Keratinocyte (primary cell): ENCODE results near the gene CRTC2.

Experiments
- EZH2 ChIP-seq: IDR thresholded peaks from one replicate; pipeline ENCODE4 v1.6.1; 2012; ENCODE audit warnings: inconsistent platforms, mild to moderate bottlenecking, low read length, moderate library complexity
- TF ChIP-seq, protein P1 (sequence below), 3 experiments: IDR thresholded peaks in 1 of 3; conservative IDR thresholded peaks in 1 of 3; optimal IDR thresholded peaks in 1 of 3; 2 replicates in 2 of 3; 3 replicates in 1 of 3; pipeline versions ENCODE3 to v1.5.1; 2011; ENCODE audit warnings: low read length in 3 of 3, mild to moderate bottlenecking in 3 of 3, moderate library complexity in 2 of 3, control low read depth in 1 of 3, inconsistent platforms in 1 of 3; ENCODE audit not compliant: insufficient read depth in 2 of 3; ENCODE audit errors: extremely low read depth in 1 of 3

GRCh38 chr1:153968000-153968363 is 9.6 kb upstream of the CRTC2 start:
- TF ChIP-seq, protein P1, sequence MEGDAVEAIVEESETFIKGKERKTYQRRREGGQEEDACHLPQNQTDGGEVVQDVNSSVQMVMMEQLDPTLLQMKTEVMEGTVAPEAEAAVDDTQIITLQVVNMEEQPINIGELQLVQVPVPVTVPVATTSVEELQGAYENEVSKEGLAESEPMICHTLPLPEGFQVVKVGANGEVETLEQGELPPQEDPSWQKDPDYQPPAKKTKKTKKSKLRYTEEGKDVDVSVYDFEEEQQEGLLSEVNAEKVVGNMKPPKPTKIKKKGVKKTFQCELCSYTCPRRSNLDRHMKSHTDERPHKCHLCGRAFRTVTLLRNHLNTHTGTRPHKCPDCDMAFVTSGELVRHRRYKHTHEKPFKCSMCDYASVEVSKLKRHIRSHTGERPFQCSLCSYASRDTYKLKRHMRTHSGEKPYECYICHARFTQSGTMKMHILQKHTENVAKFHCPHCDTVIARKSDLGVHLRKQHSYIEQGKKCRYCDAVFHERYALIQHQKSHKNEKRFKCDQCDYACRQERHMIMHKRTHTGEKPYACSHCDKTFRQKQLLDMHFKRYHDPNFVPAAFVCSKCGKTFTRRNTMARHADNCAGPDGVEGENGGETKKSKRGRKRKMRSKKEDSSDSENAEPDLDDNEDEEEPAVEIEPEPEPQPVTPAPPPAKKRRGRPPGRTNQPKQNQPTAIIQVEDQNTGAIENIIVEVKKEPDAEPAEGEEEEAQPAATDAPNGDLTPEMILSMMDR (optimal IDR thresholded peaks at IDR 0.05 in 1 of 3, IDR thresholded peaks at IDR 0.05 in 1 of 3, conservative IDR thresholded peaks at IDR 0.05 in 1 of 3; ENCODE audit: extremely low read depth in 1 of 3, insufficient read depth in 2 of 3, low read length in 3 of 3), result no peak
- no peak for TF ChIP-seq EZH2
